Measurements from ENCODE around the gene UGGT2. TPM values are rescaled to one million over a fixed set of nuclear protein-coding genes. Genes with fewer than 3 reads are reported as not detected.

Gene UGGT2
- total RNA-seq, 2 donors from 2014 or later = 37.2 to 40.9 TPM

DNA sequence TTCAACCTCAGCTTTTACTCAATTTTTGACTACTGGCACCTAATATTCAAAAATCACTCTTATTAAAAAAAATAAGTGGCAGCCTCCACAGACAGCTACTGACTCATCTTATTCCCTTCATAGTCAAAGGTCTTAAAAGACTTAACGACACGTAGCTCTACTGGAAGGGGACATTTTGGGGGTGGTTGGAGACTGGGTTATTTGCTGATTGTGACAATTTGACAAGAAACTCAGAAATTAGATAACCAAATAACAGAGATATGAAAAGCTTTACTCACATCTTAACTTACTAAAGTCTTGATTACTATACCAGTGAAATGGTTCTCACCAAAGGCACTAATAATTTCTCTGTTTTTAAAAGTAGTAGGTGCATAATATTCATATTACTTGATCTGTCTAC is 25.7 kb downstream of the UGGT2 start:
- Histone ChIP-seq H3K27me3 (ENCODE audit: control insufficient read depth, insufficient read depth, low read length, poor library complexity, severe bottlenecking) (no peaks in the 10 kb centered on the region), H3K9me3 (ENCODE audit: control insufficient read depth, low read length) (no peaks in the 10 kb centered on the region), H3K4me1 (ENCODE audit: control insufficient read depth, insufficient read depth, low read length) (no peaks in the 10 kb centered on the region), H3K36me3 (ENCODE audit: control insufficient read depth, insufficient read depth, low read length) (peaks cover 18% of the 10 kb centered on the region), H3K9ac (ENCODE audit: extremely low read depth, low read length, poor library complexity, severe bottlenecking) (no peak overlapping the region), H3K4me3 (ENCODE audit: low read length) (no peak overlapping the region), H3K27ac (ENCODE audit: low read depth, low read length) (no peak overlapping the region)
- 100% methylated on average over 1 of the region's 2 CpGs; no CpG with 5 or more reads in 1 of the 2 experiments for WGBS, 2 experiments (ENCODE audit: insufficient coverage in 1 of 2, insufficient read length in 1 of 2)
- DNase-seq = no peak
- no peak overlapping the region for H3K27ac Mint-ChIP-seq
- peaks cover 21% of the 10 kb centered on the region for H3K36me3 Mint-ChIP-seq (ENCODE audit: low read depth)
- TF ChIP-seq, protein P1, sequence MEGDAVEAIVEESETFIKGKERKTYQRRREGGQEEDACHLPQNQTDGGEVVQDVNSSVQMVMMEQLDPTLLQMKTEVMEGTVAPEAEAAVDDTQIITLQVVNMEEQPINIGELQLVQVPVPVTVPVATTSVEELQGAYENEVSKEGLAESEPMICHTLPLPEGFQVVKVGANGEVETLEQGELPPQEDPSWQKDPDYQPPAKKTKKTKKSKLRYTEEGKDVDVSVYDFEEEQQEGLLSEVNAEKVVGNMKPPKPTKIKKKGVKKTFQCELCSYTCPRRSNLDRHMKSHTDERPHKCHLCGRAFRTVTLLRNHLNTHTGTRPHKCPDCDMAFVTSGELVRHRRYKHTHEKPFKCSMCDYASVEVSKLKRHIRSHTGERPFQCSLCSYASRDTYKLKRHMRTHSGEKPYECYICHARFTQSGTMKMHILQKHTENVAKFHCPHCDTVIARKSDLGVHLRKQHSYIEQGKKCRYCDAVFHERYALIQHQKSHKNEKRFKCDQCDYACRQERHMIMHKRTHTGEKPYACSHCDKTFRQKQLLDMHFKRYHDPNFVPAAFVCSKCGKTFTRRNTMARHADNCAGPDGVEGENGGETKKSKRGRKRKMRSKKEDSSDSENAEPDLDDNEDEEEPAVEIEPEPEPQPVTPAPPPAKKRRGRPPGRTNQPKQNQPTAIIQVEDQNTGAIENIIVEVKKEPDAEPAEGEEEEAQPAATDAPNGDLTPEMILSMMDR (conservative IDR thresholded peaks at IDR 0.05) = no peak
- no peaks in the 10 kb centered on the region for H3K9me3 Mint-ChIP-seq
- H3K4me3 Mint-ChIP-seq = no peak overlapping the region
- H3K27me3 Mint-ChIP-seq (ENCODE audit: insufficient read depth) = no peaks in the 10 kb centered on the region
- no peaks in the 10 kb centered on the region for H3K4me1 Mint-ChIP-seq

DNA sequence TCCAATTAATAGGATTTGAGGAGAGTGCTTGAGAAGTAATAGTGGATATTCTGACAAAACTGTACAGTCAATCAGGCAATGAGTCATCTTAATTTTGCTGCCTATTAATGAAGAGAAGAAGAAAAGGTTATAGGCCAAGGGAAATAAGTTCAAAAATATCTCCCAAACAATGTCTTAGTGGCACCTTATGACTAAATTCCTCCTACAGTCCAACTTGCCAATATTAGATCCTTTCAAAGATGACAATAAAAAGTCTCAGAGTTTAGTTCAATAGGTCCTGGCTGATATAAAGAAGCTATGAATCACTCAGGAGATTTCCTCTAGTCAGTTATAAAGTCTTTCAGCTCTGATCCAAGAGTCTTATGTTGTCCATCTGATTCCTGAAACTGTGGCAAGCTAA is 27.9 kb downstream of the UGGT2 start:
- TF ChIP-seq, protein P1 (conservative IDR thresholded peaks at IDR 0.05) = no peak
- H3K27me3 ChIP-seq (ENCODE audit: control insufficient read depth, insufficient read depth, low read length, poor library complexity, severe bottlenecking) = no peaks in the 10 kb centered on the region
- DNase-seq = no peak
- no peak overlapping the region for H3K9ac ChIP-seq (ENCODE audit: extremely low read depth, low read length, poor library complexity, severe bottlenecking)
- H3K27ac ChIP-seq (ENCODE audit: low read depth, low read length) = no peak overlapping the region
- peaks cover 16% of the 10 kb centered on the region for H3K36me3 ChIP-seq (ENCODE audit: control insufficient read depth, insufficient read depth, low read length)
- Mint-ChIP-seq H3K27ac (no peak overlapping the region), H3K27me3 (ENCODE audit: insufficient read depth) (no peaks in the 10 kb centered on the region), H3K4me3 (no peak overlapping the region), H3K36me3 (ENCODE audit: low read depth) (peaks cover 19% of the 10 kb centered on the region), H3K9me3 (no peaks in the 10 kb centered on the region), H3K4me1 (peaks cover 8% of the 10 kb centered on the region)
- peaks cover 4% of the 10 kb centered on the region for H3K4me1 ChIP-seq (ENCODE audit: control insufficient read depth, insufficient read depth, low read length)
- H3K4me3 ChIP-seq (ENCODE audit: low read length) = no peak overlapping the region
- no peaks in the 10 kb centered on the region for H3K9me3 ChIP-seq (ENCODE audit: control insufficient read depth, low read length)

DNA sequence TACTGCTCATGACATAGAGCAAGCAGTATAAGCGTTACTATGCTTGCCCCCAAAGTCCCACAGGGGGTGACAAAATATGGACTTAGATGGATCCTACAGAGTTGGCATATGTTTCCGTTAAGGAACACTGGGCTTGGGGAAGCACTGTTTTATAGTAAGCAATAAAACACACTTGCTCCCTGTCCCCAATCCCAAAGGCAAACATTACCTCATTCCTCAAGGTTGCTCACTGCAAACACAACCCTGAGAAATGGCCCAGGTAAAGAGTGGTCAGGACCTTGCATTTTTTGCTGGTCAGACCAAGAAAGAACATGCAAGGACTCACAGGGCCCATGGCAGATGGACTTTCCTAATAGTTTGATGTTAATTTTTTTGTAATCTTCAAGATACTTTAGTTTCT is 32.3 kb downstream of the UGGT2 start:
- Histone ChIP-seq H3K4me3 (ENCODE audit: low read length) (no peak overlapping the region), H3K36me3 (ENCODE audit: control insufficient read depth, insufficient read depth, low read length) (peaks cover 15% of the 10 kb centered on the region), H3K27me3 (ENCODE audit: control insufficient read depth, insufficient read depth, low read length, poor library complexity, severe bottlenecking) (no peaks in the 10 kb centered on the region), H3K27ac (ENCODE audit: low read depth, low read length) (no peak overlapping the region), H3K9ac (ENCODE audit: extremely low read depth, low read length, poor library complexity, severe bottlenecking) (no peak overlapping the region), H3K9me3 (ENCODE audit: control insufficient read depth, low read length) (peaks cover 24% of the 10 kb centered on the region), H3K4me1 (ENCODE audit: control insufficient read depth, insufficient read depth, low read length) (peaks cover 4% of the 10 kb centered on the region)
- 98% methylated on average over 2 of the region's 2 CpGs; no CpG with 5 or more reads in 1 of the 2 experiments for WGBS, 2 experiments (ENCODE audit: insufficient coverage in 1 of 2, insufficient read length in 1 of 2)
- Mint-ChIP-seq H3K27me3 (ENCODE audit: insufficient read depth) (no peaks in the 10 kb centered on the region), H3K27ac (peak overlapping the region; percentile 69), H3K4me3 (no peak overlapping the region), H3K36me3 (ENCODE audit: low read depth) (peaks cover 27% of the 10 kb centered on the region), H3K9me3 (peaks cover 13% of the 10 kb centered on the region), H3K4me1 (peaks cover 11% of the 10 kb centered on the region)
- TF ChIP-seq, protein P1 (conservative IDR thresholded peaks at IDR 0.05) = no peak
- no peak for DNase-seq

Data from endodermal cell (in vitro differentiated cells).